Psoas muscle (tissue), 8 donors: ENCODE results near the gene JAGN1. TPM values are rescaled to one million over a fixed set of nuclear protein-coding genes. Genes with fewer than 3 reads are reported as not detected.
A peak's percentile ranks its signal among the peaks of the same experiment; 100 is the strongest.

Experiments
- ATAC-seq, 4 donors: fragments of 200-7000 bp; cut with Tn5 transposase; one replicate each; pipeline ENCODE4 v1.9.1; 2020; ENCODE audit warnings: moderate library complexity in 3 of 4, mild to moderate bottlenecking in 2 of 4
- DNase-seq, 2 donors: peaks; one replicate each; pipeline ENCODE4 v3.0.0-alpha.2; 2020
- H3K27ac ChIP-seq: fragments of 200-600 bp; one replicate; pipeline ENCODE4 v1.8.0; 2022
- H3K27me3 ChIP-seq, 3 donors: fragments of 200-600 bp in 1 of 3; one replicate each; pipeline versions ENCODE4 v1.6.1 to v1.8.0; 2013 to 2022; ENCODE audit warnings: low read length in 2 of 3, mild to moderate bottlenecking in 2 of 3, moderate library complexity in 1 of 3; ENCODE audit not compliant: insufficient read depth in 3 of 3
- H3K36me3 ChIP-seq, 2 donors: fragments of 200-600 bp in 1 of 2; one replicate each; pipeline versions ENCODE4 v1.6.1 to v1.8.0; 2013 to 2022; ENCODE audit warnings: low read depth in 1 of 2, mild to moderate bottlenecking in 1 of 2, moderate library complexity in 1 of 2; ENCODE audit not compliant: insufficient read depth in 1 of 2
- H3K4me1 ChIP-seq: fragments of 200-600 bp; one replicate; pipeline ENCODE4 v1.8.0; 2022
- H3K4me3 ChIP-seq: fragments of 200-600 bp; one replicate; pipeline ENCODE4 v1.8.0; 2022; ENCODE audit warnings: mild to moderate bottlenecking
- H3K9me3 ChIP-seq: fragments of 200-600 bp; one replicate; pipeline ENCODE4 v1.8.0; 2022
- CTCF ChIP-seq: fragments of 200-600 bp; IDR thresholded peaks from one replicate; pipeline ENCODE4 v1.8.0; 2022; ENCODE audit warnings: antibody characterized with exemption
- WGBS, 3 donors: extraction: QIAGEN DNeasy Blood & Tissue Kit; methylation state at CpG; one replicate each; pipeline versions ENCODE4 v1.1.6 to v1.1.7; 2013; 5-methylcytosine and 5-hydroxymethylcytosine counted together
- intact Hi-C, 2 donors: fragments of 100-400 bp; cut with DNase I; formaldehyde crosslinking; loops; one replicate each; pipeline versions ENCODE4 v1.11.0 to v1.14.2; 2022
- long read RNA-seq, 2 donors: library from polyadenylated mRNA; unstranded; transcript quantifications; one replicate each; pipeline ENCODE4 v2.0.0, GENCODE V29; 2021
- polyA plus RNA-seq, 3 donors: library from polyadenylated mRNA; stranded (reverse); fragments of 200-250 nt; gene quantifications; one replicate each; pipeline ENCODE4 v1.2.3, GENCODE V29; 2013
- total RNA-seq, 4 donors: library from RNA; stranded (reverse); fragmentation: NEBNext Ultra II Directional in 2 of 4; extraction: Animal tissue kit (Norgen Biotek cat#: 25700) in 2 of 4; gene quantifications; one replicate each; pipeline versions ENCODE4 v1.2.1 to v1.2.4, GENCODE V29; 2021 to 2023
- donor health status: healthy with polysubstance abuse.
- donor health status: DM: no; HTN: no; CAD: no; lungs with moderate emphysema.
- donor health status: Bipolar disorder and iron deficiency.
- donor health status: healthy.
- donor health status: DM: yes; HTN: yes; CAD: no.
- donor health status: DM: no; HTN: no; CAD: no.
- donor health status: DM: no; HTN: no; CAD: no.
- donor health status: DM: yes; HTN: yes; CAD: no.

JAGN1 gene
- total RNA-seq (10 to 100 TPM; 18.6 to 44.4 (median 29.5) TPM), polyA plus RNA-seq (10 to 100 TPM; 45.2 to 98.2 (median 64.9) TPM)
- long read RNA-seq, donor 1, transcript JAGN1-201 (2 exons, 1,675 nt), result major isoform, 30 of 31 reads
- long read RNA-seq, donor 1, partial matches to known transcripts, result 0 of 31 reads
- long read RNA-seq, donor 1, other reads (novel, unspliced or antisense), result 1 of 31 reads
- long read RNA-seq, donor 2, transcript JAGN1-201 (2 exons, 1,675 nt), result major isoform, 47 of 51 reads
- long read RNA-seq, donor 2, partial matches to known transcripts, result 2 of 51 reads
- long read RNA-seq, donor 2, other reads (novel, unspliced or antisense), result 0 of 51 reads

- WGBS, 3 donors, result 0 to 1% (median 0%) methylated on average over 45 to 62 of the region's 62 CpGs
These were observed at the start of gene JAGN1 for GRCh38 chr3:9890249-9891071. TSS of gene JAGN1 (plus strand) at chr3:9890610. CDS start at chr3:9890723, 113 bp downstream.

GRCh38 chr3:9841015-9841414 lies 49.4 kb upstream of the JAGN1 start:
- TF ChIP-seq CTCF, result no peak
- 78 to 80% (median 79%) methylated on average over 8 of the region's 8 CpGs for WGBS, 3 donors
- Histone ChIP-seq H3K36me3 (peaks cover 0 to 59% of the 10 kb centered on the region in 2 donors), H3K4me1 (peaks cover 9% of the 10 kb centered on the region), H3K27me3 (no peaks in the 10 kb centered on the region), H3K27ac (no peak overlapping the region), H3K4me3 (no peak overlapping the region), H3K9me3 (no peaks in the 10 kb centered on the region)
- ATAC-seq (no peak), DNase-seq (no peak)
- intact Hi-C loops, result no loop called here

More at GRCh38 chr3:9890249-9891071, at the start of gene JAGN1:
- intact Hi-C loops, result no loop called here
- DNase-seq (peak; percentile 89 to 94), ATAC-seq (peak; percentile 96 to 97 (median 97))
- Histone ChIP-seq H3K4me1 (peaks cover 10% of the 10 kb centered on the region), H3K4me3 (peak within 1 kb of the TSS; percentile 73), H3K27ac (peak within 1 kb of the TSS; percentile 94), H3K27me3 (no peaks in the 10 kb centered on the region), H3K9me3 (no peaks in the 10 kb centered on the region), H3K36me3 (peaks cover 10 to 20% of the 10 kb centered on the region in 2 donors)
- no peak for TF ChIP-seq CTCF

GRCh38 chr3:9843715-9844438 lies 46.5 kb upstream of the JAGN1 start, which contains the start of gene RPUSD3:
TSS of gene RPUSD3 (minus strand) at chr3:9844008. CDS start at chr3:9843990, 18 bp downstream.
- H3K27me3 ChIP-seq, result no peaks in the 10 kb centered on the region
- no peak for TF ChIP-seq CTCF
- ATAC-seq, result peak; percentile 99 to 100 (median 100)

GRCh38 chr3:9846231-9846630 lies 44.2 kb upstream of the JAGN1 start:
- Histone ChIP-seq H3K4me3 (no peak overlapping the region), H3K27ac (no peak overlapping the region), H3K36me3 (peaks cover 0 to 10% of the 10 kb centered on the region in 2 donors), H3K27me3 (no peaks in the 10 kb centered on the region), H3K4me1 (peaks cover 9% of the 10 kb centered on the region), H3K9me3 (no peaks in the 10 kb centered on the region)
- no peak for ATAC-seq
- DNase-seq, result no peak
- intact Hi-C loops, result no loop called here
- no peak for TF ChIP-seq CTCF
- WGBS, 3 donors, result 64 to 70% (median 65%) methylated on average over 6 of the region's 6 CpGs

More at GRCh38 chr3:9843715-9844438, 46.5 kb upstream of the JAGN1 start, which contains the start of gene RPUSD3:
- peaks cover 9% of the 10 kb centered on the region for H3K4me1 ChIP-seq
- H3K36me3 ChIP-seq, result peaks cover 0 to 34% of the 10 kb centered on the region in 2 donors
- H3K4me3 ChIP-seq, result peak within 1 kb of the TSS; percentile 93
- intact Hi-C loops, result loop anchor here in 1 of 2 donors (2.0 kb wide), 1 partner anchor 35 kb away; no protein-coding TSS in a partner anchor
- H3K27ac ChIP-seq, result peak within 1 kb of the TSS; percentile 73
- H3K9me3 ChIP-seq, result no peaks in the 10 kb centered on the region
- 0 to 1% (median 0%) methylated on average over 40 to 42 of the region's 42 CpGs for WGBS, 3 donors
- DNase-seq, result peak; percentile 98 to 99
